ENCODE results near the gene SYT12. TPM values are rescaled to one million over a fixed set of nuclear protein-coding genes. Genes with fewer than 3 reads are reported as not detected.

SYT12 gene
- total RNA-seq, 5 donors from 2014 or later (not counting 1 experiment from before 2014, with no cell fraction given) = 0.20 TPM; not detected in 4

DNA sequence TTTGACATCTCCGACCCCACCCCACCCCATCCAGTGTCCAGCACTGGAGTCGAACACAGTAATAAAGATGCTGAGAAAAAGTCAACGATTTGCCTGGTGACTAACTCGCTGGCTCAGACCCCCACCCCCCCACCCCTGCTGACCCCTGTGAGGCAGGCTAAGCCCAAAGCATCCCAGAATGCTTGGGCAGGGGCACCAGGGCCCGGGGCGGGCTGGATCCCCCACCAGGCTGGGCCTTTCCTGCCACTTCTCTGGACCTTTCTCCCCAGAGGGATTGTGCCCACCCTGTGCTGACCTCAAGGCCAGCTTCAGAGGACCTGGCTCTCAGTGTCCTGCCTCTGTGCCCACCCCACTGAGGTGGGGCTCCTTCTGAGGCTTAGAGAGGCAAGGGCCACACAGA is 46.0 kb upstream of the SYT12 start:
- POLR2A ChIA-PET = interaction anchor here in 1 of 2 donors (0.6 kb wide), 1 partner anchor 363 kb away, joined by 5 read pairs; no protein-coding TSS in a partner anchor
- peaks cover 3 to 12% of the 10 kb centered on the region in 2 donors for H3K27me3 Mint-ChIP-seq
- no peak overlapping the region for H3K4me3 Mint-ChIP-seq
- H3K4me1 Mint-ChIP-seq = peaks cover 0 to under 1% (median under 1%) of the 10 kb centered on the region in 3 donors
- H3K36me3 ChIP-seq (ENCODE audit: control insufficient read depth in 2 of 2, extremely low read depth in 1 of 2, insufficient read depth in 1 of 2, low read length in 1 of 2) = no peaks in the 10 kb centered on the region
- peaks cover 0 to 27% of the 10 kb centered on the region in 2 experiments for H3K27me3 ChIP-seq (replicated peaks in 1 of 2; ENCODE audit: control insufficient read depth in 2 of 2, extremely low read depth in 1 of 2, insufficient read depth in 2 of 2, low read length in 1 of 2)
- H3K27ac ChIP-seq (ENCODE audit: low read length) = no peak overlapping the region
- WGBS (ENCODE audit: insufficient coverage) = 73% methylated on average over 3 of the region's 6 CpGs
- ATAC-seq (replicated peaks in 1 of 4) (no peak), DNase-seq (no peak)
- peaks cover 0 to 10% (median 3%) of the 10 kb centered on the region in 3 donors for H3K9me3 Mint-ChIP-seq
- CTCF ChIA-PET = no interaction called here
- no peaks in the 10 kb centered on the region for H3K4me1 ChIP-seq (ENCODE audit: control insufficient read depth in 1 of 2, extremely low read depth in 1 of 2, insufficient read depth in 2 of 2, low read length in 2 of 2)
- H3K9me3 ChIP-seq = no peaks in the 10 kb centered on the region
- no peak overlapping the region for H3K4me3 ChIP-seq (ENCODE audit: control insufficient read depth in 1 of 2, extremely low read depth in 1 of 2, low read length in 1 of 2)
- no peak overlapping the region for H3K27ac Mint-ChIP-seq
- no peaks in the 10 kb centered on the region for H3K36me3 Mint-ChIP-seq

DNA sequence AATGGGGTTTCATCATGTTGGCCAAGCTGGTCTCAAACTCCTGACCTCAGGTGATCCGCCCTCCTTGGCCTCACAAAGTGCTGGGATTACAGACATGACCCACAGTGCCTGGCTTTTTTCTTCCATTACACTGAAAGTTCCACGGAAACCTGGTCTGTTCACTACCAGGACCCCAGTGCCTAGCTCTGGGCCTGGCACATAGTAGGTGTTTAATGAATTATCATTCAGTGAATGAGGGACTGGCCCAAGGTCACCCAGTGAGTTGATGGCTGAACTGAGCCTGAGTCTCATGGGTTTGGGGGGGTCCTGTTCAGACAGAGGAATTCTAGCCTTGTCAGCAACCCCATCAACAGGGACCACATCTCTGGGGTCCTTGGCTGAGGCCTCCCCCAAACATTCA is 44.7 kb upstream of the SYT12 start:
- Histone ChIP-seq H3K9me3 (no peaks in the 10 kb centered on the region), H3K4me3 (ENCODE audit: control insufficient read depth in 1 of 2, extremely low read depth in 1 of 2, low read length in 1 of 2) (no peak overlapping the region), H3K36me3 (ENCODE audit: control insufficient read depth in 2 of 2, extremely low read depth in 1 of 2, insufficient read depth in 1 of 2, low read length in 1 of 2) (no peaks in the 10 kb centered on the region), H3K27ac (ENCODE audit: low read length) (no peak overlapping the region), H3K4me1 (ENCODE audit: control insufficient read depth in 1 of 2, extremely low read depth in 1 of 2, insufficient read depth in 2 of 2, low read length in 2 of 2) (no peaks in the 10 kb centered on the region), H3K27me3 (replicated peaks in 1 of 2; ENCODE audit: control insufficient read depth in 2 of 2, extremely low read depth in 1 of 2, insufficient read depth in 2 of 2, low read length in 1 of 2) (peaks cover 0 to 27% of the 10 kb centered on the region in 2 experiments)
- Mint-ChIP-seq H3K4me3 (no peak overlapping the region), H3K4me1 (peaks cover 0 to 8% (median 5%) of the 10 kb centered on the region in 3 donors), H3K27me3 (peaks cover 0 to 7% of the 10 kb centered on the region in 2 donors), H3K36me3 (no peaks in the 10 kb centered on the region), H3K9me3 (peaks cover 0 to 10% (median 3%) of the 10 kb centered on the region in 3 donors), H3K27ac (no peak overlapping the region)
- CTCF ChIA-PET = no interaction called here
- POLR2A ChIA-PET = no interaction called here
- ATAC-seq (replicated peaks in 1 of 4) = no peak
- WGBS (ENCODE audit: insufficient coverage) = 83% methylated on average over 1 of the region's 2 CpGs
- DNase-seq = no peak

DNA sequence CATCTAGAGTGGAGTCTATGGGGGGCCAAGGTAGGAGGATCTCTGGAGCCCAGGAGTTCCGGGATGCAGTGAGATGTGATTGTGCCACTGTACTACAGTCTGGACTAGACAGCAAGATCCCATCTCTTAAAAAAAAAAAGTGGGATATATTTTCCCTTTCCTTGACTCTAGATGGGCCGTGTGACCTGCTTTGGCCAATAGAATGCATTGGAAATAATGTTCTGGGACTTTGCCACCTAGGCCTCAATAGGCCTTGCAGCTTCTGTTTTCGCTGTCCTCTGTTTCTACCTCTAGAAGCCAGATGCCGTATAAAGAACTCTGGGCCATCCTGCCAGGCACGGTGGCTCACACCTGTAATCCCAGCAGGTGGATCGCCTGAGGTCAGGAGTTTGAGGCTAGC is 44.2 kb upstream of the SYT12 start:
- no peak overlapping the region for H3K27ac Mint-ChIP-seq
- peaks cover 0 to 10% (median 3%) of the 10 kb centered on the region in 3 donors for H3K9me3 Mint-ChIP-seq
- WGBS (ENCODE audit: insufficient coverage) = 87% methylated on average over 4 of the region's 6 CpGs
- Histone ChIP-seq H3K9me3 (no peaks in the 10 kb centered on the region), H3K4me1 (ENCODE audit: control insufficient read depth in 1 of 2, extremely low read depth in 1 of 2, insufficient read depth in 2 of 2, low read length in 2 of 2) (no peaks in the 10 kb centered on the region), H3K4me3 (ENCODE audit: control insufficient read depth in 1 of 2, extremely low read depth in 1 of 2, low read length in 1 of 2) (no peak overlapping the region), H3K27ac (ENCODE audit: low read length) (no peak overlapping the region), H3K27me3 (replicated peaks in 1 of 2; ENCODE audit: control insufficient read depth in 2 of 2, extremely low read depth in 1 of 2, insufficient read depth in 2 of 2, low read length in 1 of 2) (peaks cover 0 to 29% of the 10 kb centered on the region in 2 experiments), H3K36me3 (ENCODE audit: control insufficient read depth in 2 of 2, extremely low read depth in 1 of 2, insufficient read depth in 1 of 2, low read length in 1 of 2) (no peaks in the 10 kb centered on the region)
- DNase-seq (no peak), ATAC-seq (replicated peaks in 1 of 4) (no peak)
- CTCF ChIA-PET = no interaction called here
- no peaks in the 10 kb centered on the region for H3K36me3 Mint-ChIP-seq
- no peak overlapping the region for H3K4me3 Mint-ChIP-seq
- peaks cover 0 to 8% (median 5%) of the 10 kb centered on the region in 3 donors for H3K4me1 Mint-ChIP-seq
- POLR2A ChIA-PET = no interaction called here
- peaks cover 0 to 7% of the 10 kb centered on the region in 2 donors for H3K27me3 Mint-ChIP-seq

DNA sequence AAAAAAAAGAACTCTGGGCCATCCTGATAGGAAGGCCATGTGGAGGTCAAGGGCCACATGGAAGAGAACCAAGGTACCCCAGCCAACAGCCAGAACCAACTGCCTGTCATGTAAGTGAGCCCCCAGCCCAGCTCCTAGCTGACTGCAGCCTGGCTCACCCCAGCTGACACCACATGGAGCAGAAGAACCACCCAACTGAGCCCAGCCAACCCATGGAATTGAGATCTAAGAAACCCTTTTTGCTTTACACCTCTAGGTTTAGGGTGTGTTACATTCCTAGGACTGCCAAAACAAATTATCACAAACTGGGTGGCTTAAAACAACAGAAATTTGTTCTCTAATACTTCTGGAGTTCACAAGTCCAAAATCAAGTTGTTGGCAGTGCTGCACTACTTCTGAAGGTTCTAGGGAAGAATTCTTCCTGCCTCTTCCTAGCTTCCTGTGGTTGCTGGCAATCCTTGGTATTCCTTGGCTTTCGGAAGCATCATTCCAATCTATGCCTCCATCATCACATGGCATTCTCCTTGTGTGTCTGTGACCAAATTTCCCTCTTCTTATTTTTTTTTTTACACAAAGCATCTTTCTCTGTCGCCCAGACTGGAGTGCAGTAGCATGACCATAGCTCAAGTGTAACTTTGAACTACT is 43.5 kb upstream of the SYT12 start:
- no peak for ATAC-seq (replicated peaks in 1 of 4)
- peaks cover 0 to 7% of the 10 kb centered on the region in 2 donors for H3K27me3 Mint-ChIP-seq
- CTCF ChIA-PET = no interaction called here
- WGBS (ENCODE audit: insufficient coverage) = 94% methylated on average over 2 of the region's 2 CpGs
- H3K36me3 Mint-ChIP-seq = no peaks in the 10 kb centered on the region
- H3K4me1 Mint-ChIP-seq = peaks cover 0 to 8% (median 5%) of the 10 kb centered on the region in 3 donors
- H3K4me1 ChIP-seq (ENCODE audit: control insufficient read depth in 1 of 2, extremely low read depth in 1 of 2, insufficient read depth in 2 of 2, low read length in 2 of 2) = no peaks in the 10 kb centered on the region
- H3K9me3 ChIP-seq = no peaks in the 10 kb centered on the region
- peaks cover 0 to 34% of the 10 kb centered on the region in 2 experiments for H3K27me3 ChIP-seq (replicated peaks in 1 of 2; ENCODE audit: control insufficient read depth in 2 of 2, extremely low read depth in 1 of 2, insufficient read depth in 2 of 2, low read length in 1 of 2)
- no peak overlapping the region for H3K27ac Mint-ChIP-seq
- H3K27ac ChIP-seq (ENCODE audit: low read length) = no peak overlapping the region
- peaks cover 0 to 10% (median 3%) of the 10 kb centered on the region in 3 donors for H3K9me3 Mint-ChIP-seq
- H3K4me3 ChIP-seq (ENCODE audit: control insufficient read depth in 1 of 2, extremely low read depth in 1 of 2, low read length in 1 of 2) = no peak overlapping the region
- no peaks in the 10 kb centered on the region for H3K36me3 ChIP-seq (ENCODE audit: control insufficient read depth in 2 of 2, extremely low read depth in 1 of 2, insufficient read depth in 1 of 2, low read length in 1 of 2)
- no peak overlapping the region for H3K4me3 Mint-ChIP-seq
- POLR2A ChIA-PET = interaction anchor here in 1 of 2 donors (0.5 kb wide), 1 partner anchor 134 kb away, joined by 5 read pairs; no protein-coding TSS in a partner anchor
- no peak for DNase-seq

DNA sequence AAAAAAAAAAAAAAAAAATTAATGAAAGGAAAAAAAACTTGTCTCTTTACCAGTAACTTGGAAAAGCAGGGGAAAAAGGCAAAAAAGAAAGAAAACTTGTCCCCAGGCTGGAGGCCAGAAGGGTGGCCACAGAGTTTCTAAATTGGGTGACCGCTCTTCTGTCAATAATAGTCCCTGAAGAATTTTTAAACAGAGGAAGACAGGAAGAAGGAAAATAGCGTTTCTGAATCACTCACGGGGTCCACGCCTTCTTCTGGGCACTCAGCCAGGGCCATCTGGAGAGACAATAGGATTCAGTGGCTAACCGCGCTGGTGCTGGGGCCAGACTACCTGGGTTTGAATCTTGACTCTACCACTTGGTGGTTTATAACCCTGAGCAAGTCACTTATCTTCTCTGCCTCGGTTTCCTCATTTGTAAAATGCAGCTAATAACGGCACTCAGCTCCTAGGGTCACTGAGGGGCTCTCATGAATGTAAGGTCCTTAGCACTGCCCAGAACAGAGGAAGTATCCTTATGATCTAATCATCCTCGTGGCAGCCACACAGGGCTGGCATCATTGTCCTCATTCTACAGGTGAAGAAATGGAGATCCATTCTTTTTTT is 40.9 kb upstream of the SYT12 start:
- no peak overlapping the region for H3K4me3 Mint-ChIP-seq
- peaks cover 0 to 10% (median 3%) of the 10 kb centered on the region in 3 donors for H3K9me3 Mint-ChIP-seq
- H3K4me1 ChIP-seq (ENCODE audit: control insufficient read depth in 1 of 2, extremely low read depth in 1 of 2, insufficient read depth in 2 of 2, low read length in 2 of 2) = no peaks in the 10 kb centered on the region
- DNase-seq (peak in 8 of 35 experiments; percentile 2 to 21 (median 9)), ATAC-seq (replicated peaks in 1 of 4) (peak in 1 of 4 experiments; percentile 33)
- no peak overlapping the region for H3K27ac ChIP-seq (ENCODE audit: low read length)
- H3K27ac Mint-ChIP-seq = no peak overlapping the region
- WGBS (ENCODE audit: insufficient coverage) = 8% methylated on average over 8 of the region's 9 CpGs
- no peak overlapping the region for H3K4me3 ChIP-seq (ENCODE audit: control insufficient read depth in 1 of 2, extremely low read depth in 1 of 2, low read length in 1 of 2)
- H3K9me3 ChIP-seq = no peaks in the 10 kb centered on the region
- peaks cover 0 to 8% (median 5%) of the 10 kb centered on the region in 3 donors for H3K4me1 Mint-ChIP-seq
- CTCF ChIA-PET = interaction anchor here (0.6 to 0.7 kb wide), 3 partner anchors 45 to 717 kb away, joined by 5 to 7 read pairs (median 5); no protein-coding TSS in a partner anchor
- POLR2A ChIA-PET = no interaction called here
- H3K27me3 ChIP-seq (replicated peaks in 1 of 2; ENCODE audit: control insufficient read depth in 2 of 2, extremely low read depth in 1 of 2, insufficient read depth in 2 of 2, low read length in 1 of 2) = peaks cover 0 to 23% of the 10 kb centered on the region in 2 experiments
- no peaks in the 10 kb centered on the region for H3K36me3 Mint-ChIP-seq
- no peaks in the 10 kb centered on the region for H3K36me3 ChIP-seq (ENCODE audit: control insufficient read depth in 2 of 2, extremely low read depth in 1 of 2, insufficient read depth in 1 of 2, low read length in 1 of 2)
- H3K27me3 Mint-ChIP-seq = peaks cover 4% of the 10 kb centered on the region in 2 donors

DNA sequence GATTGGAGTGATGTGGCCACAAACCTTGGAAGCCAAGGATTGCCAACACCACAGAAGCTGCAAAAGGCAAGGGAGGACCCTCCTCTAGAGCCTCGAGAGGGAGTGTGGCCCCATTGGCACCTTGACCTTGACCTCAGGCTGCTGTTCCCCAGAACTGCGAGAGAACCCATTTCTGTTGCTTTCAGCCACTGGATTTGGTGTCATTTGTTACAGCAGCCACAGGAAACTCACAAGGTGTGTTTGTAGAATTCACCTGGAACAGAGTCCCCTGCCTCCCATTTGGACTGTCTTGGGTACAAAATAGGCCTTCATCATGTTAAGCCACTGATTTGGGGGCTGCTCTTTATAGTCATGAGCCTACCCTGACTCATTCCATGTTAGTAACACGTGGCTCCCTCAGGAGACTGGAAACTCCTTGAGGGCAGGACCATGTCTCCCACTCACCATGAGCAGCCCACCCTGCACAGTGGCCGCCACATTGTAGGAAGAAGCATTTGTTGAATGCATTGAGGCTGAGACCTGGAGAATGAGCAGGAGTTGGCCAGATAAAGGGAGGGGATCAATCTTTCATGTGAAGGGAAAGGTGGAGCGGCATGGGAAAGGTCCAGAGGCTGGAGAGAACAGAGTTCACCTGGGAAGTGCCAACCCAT is 39.5 kb upstream of the SYT12 start:
- Histone ChIP-seq H3K4me1 (ENCODE audit: control insufficient read depth in 1 of 2, extremely low read depth in 1 of 2, insufficient read depth in 2 of 2, low read length in 2 of 2) (no peaks in the 10 kb centered on the region), H3K36me3 (ENCODE audit: control insufficient read depth in 2 of 2, extremely low read depth in 1 of 2, insufficient read depth in 1 of 2, low read length in 1 of 2) (no peaks in the 10 kb centered on the region), H3K27me3 (replicated peaks in 1 of 2; ENCODE audit: control insufficient read depth in 2 of 2, extremely low read depth in 1 of 2, insufficient read depth in 2 of 2, low read length in 1 of 2) (peaks cover 0 to 16% of the 10 kb centered on the region in 2 experiments), H3K4me3 (ENCODE audit: control insufficient read depth in 1 of 2, extremely low read depth in 1 of 2, low read length in 1 of 2) (no peak overlapping the region), H3K27ac (ENCODE audit: low read length) (no peak overlapping the region), H3K9me3 (no peaks in the 10 kb centered on the region)
- H3K4me1 Mint-ChIP-seq = peaks cover 0 to 8% (median 7%) of the 10 kb centered on the region in 3 donors
- no peak for ATAC-seq (replicated peaks in 1 of 4)
- H3K9me3 Mint-ChIP-seq = peaks cover 0 to 6% (median 0%) of the 10 kb centered on the region in 3 donors
- peaks cover 2 to 4% of the 10 kb centered on the region in 2 donors for H3K27me3 Mint-ChIP-seq
- H3K4me3 Mint-ChIP-seq = no peak overlapping the region
- no peaks in the 10 kb centered on the region for H3K36me3 Mint-ChIP-seq
- DNase-seq = no peak
- ChIA-PET CTCF (no interaction called here), POLR2A (no interaction called here)
- 86% methylated on average over 3 of the region's 5 CpGs for WGBS (ENCODE audit: insufficient coverage)
- H3K27ac Mint-ChIP-seq = no peak overlapping the region

Data from T-cell (primary cell).